DOHH2 (cell line): Measurements from ENCODE around the gene CCL16.

Source experiments
- CTCF ChIP-seq: fragments of 200-600 bp; sonication (generic); IDR thresholded peaks from one replicate; pipeline ENCODE4 v1.5.1; 2014; ENCODE audit warnings: antibody characterized with exemption, mild to moderate bottlenecking, low read depth, low read length; ENCODE audit not compliant: poor library complexity, severe bottlenecking
- EZH2phosphoT487 ChIP-seq: fragments of 200-600 bp; sonication (generic); IDR thresholded peaks from 2 replicates; pipeline ENCODE4 v1.6.1; 2017; ENCODE audit warnings: borderline replicate concordance, mild to moderate bottlenecking, antibody characterized with exemption, low read length, moderate library complexity, mixed read lengths

DNA sequence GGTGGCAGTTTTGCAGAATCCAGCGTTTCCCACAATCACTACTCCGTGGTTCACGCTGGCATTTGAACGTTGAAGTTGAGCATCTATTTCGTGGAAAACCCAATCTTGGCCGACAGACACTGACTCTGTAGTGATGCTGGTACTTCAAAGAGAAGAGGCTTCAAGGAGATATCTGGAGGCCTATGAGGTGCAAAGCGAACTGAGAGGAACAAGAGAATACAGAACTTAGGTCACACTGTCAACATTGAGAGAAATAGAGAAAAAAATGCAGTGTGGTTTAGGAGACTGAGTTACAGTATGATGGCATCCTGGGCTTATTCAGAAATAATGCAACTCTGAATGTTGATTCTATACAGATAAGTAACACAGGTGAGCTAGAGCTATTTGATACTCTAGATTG, 16.0 kb downstream of the CCL16 start:
- TF ChIP-seq CTCF (no peak), EZH2phosphoT487 (no peak)
